IPS-18c (cell line): ENCODE data around the gene DPYSL4.
"Not testable (repeated sequence)": the region's sequence is repeated elsewhere in the genome, so short reads cannot be mapped to it uniquely, and the experiment has no call there.

Experiments
- H3K4me3 ChIP-seq: 2 replicates; pipeline ENCODE4 v1.7.0; 2013; ENCODE audit warnings: low read depth, mild to moderate bottlenecking, low read length, moderate library complexity; ENCODE audit not compliant: insufficient read depth
- H3K9me3 ChIP-seq: one replicate; pipeline ENCODE4 v1.6.1; 2013; ENCODE audit warnings: mild to moderate bottlenecking, low read length, moderate library complexity; ENCODE audit not compliant: control insufficient read depth, insufficient read depth

The DPYSL4 gene

DNA sequence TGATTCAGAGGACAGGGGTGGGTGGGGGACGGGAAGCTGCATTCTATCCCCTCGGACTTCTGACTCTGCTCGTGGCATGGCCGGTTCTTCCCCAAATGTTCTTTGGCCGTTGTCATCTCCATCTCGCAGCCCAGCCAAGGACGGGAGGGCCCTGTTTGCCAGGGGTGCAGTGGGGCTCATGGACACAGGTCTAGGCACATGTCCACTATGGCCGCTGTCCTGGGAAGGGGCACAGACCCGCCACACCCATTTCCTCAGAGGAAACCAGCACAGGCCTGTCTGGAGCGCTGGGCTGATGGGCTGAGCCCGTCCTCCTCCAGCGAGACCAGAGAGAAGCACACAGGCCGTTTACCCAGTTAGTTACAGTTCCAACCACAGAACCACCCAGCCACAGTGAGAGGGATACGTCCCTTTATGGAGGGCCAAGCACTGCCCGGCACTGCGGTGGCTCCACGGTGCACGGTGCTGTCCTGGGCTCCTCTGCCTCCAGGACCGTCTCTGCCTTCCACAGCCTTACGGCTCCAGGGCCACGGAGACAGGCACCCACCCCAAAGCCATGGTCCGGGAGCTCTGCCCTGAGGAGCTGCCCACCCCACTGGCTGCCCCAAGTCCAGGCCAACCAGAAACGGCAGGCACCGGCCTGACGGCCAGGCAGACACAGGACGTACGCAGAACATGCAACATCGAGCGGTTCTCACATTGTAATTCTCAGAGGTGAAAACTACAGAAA lies 20.2 kb downstream of the DPYSL4 start:
- Histone ChIP-seq H3K9me3 (peaks cover 5% of the 10 kb centered on the region), H3K4me3 (no peak overlapping the region)

DNA sequence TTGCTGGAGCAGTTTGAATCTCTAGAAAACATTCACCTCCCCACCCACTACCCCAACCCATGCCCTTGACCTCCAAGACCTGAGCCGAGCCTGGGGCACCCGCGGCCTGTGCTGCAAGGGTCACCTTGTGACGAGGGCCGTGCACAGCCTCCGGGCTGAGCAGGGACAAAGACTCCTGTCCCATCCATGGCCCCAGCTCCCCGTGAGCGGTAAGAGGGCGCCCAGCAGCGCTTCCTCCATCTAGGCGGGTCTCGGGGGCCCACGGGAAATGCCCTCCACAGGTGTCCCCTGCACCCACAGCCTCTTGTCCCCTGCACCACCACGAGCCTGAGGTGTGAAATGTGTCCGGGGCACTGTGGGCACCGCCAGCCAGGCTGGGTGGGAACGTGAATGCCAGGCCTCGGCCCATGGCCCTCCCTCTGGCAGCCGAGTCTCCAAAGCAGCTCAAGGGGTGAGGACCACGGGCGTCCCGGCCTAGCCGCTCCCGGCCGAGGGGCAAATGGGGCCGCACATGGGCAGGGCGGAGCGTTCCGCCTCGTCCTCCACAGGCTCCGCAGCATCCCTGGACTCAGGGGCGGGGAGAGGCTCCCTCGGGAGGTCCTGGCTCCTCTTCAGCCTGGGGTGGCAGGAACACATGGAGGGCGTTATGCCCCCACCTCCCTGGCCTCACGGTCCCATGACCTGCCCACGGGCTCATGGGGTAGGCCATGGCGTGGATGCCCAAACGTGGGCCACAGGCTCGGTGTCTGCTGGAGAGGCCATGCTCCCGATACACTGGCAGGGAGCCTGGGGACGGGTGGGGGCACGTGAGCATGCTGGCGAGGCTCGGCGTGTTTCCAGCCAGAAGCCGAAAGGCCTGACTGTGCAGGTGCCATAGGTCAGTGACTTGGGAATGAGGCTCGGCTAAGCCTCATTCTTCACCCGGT lies 21.1 kb downstream of the DPYSL4 start:
- Histone ChIP-seq H3K4me3 (no peak overlapping the region), H3K9me3 (peaks cover 5% of the 10 kb centered on the region)

- no peak overlapping the region for H3K4me3 ChIP-seq
Measured at GRCh38 chr10:132208462-132209050, 21.8 kb downstream of the DPYSL4 start.

GRCh38 chr10:132209130-132209529 lies 22.4 kb downstream of the DPYSL4 start:
- peaks cover 5% of the 10 kb centered on the region for H3K9me3 ChIP-seq
- H3K4me3 ChIP-seq: no peak overlapping the region

More at GRCh38 chr10:132208462-132209050, 21.8 kb downstream of the DPYSL4 start:
- peaks cover 5% of the 10 kb centered on the region for H3K9me3 ChIP-seq

- Histone ChIP-seq H3K9me3 (peaks cover 5% of the 10 kb centered on the region), H3K4me3 (no peak overlapping the region)
Measured at GRCh38 chr10:132209978-132210530, 23.3 kb downstream of the DPYSL4 start.

DNA sequence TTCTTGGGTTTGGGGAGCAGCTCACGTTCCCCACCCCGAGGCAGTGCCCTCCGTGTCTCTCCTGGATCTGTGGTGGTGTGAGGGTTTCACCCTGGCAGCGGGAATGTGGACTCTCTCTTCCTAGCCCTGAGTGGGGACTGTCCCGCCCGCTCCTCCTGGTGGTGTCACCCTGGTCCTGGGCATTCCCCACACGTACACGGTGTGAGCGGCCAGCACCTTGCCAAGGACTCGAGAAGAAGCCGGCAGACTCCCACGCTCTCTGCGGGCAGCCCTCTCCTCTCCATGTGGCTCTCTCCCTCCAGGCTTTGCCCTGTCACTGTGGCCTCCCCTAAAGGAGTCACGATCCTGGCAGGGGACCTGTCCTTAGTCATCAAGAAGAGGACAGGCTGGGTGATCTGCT lies 24.0 kb downstream of the DPYSL4 start:
- Histone ChIP-seq H3K4me3 (no peak overlapping the region), H3K9me3 (peaks cover 5% of the 10 kb centered on the region)

GRCh38 chr10:132211246-132211645 lies 24.5 kb downstream of the DPYSL4 start:
- Histone ChIP-seq H3K9me3 (peaks cover 9% of the 10 kb centered on the region), H3K4me3 (no peak overlapping the region)

- H3K4me3 ChIP-seq: no peak overlapping the region
- peaks cover 16% of the 10 kb centered on the region for H3K9me3 ChIP-seq
Measured at GRCh38 chr10:132212816-132213215, 26.1 kb downstream of the DPYSL4 start.

- peaks cover 15% of the 10 kb centered on the region for H3K9me3 ChIP-seq
Measured at GRCh38 chr10:132213917-132214316, 27.2 kb downstream of the DPYSL4 start.

GRCh38 chr10:132216441-132216840 lies 29.7 kb downstream of the DPYSL4 start:
- H3K4me3 ChIP-seq: not testable (repeated sequence)
- peaks cover 11% of the 10 kb centered on the region for H3K9me3 ChIP-seq

More at GRCh38 chr10:132213917-132214316, 27.2 kb downstream of the DPYSL4 start:
- H3K4me3 ChIP-seq: no peak overlapping the region

GRCh38 chr10:132219486-132219885 lies 32.7 kb downstream of the DPYSL4 start:
- peaks cover 11% of the 10 kb centered on the region for H3K9me3 ChIP-seq
- no peak overlapping the region for H3K4me3 ChIP-seq

DNA sequence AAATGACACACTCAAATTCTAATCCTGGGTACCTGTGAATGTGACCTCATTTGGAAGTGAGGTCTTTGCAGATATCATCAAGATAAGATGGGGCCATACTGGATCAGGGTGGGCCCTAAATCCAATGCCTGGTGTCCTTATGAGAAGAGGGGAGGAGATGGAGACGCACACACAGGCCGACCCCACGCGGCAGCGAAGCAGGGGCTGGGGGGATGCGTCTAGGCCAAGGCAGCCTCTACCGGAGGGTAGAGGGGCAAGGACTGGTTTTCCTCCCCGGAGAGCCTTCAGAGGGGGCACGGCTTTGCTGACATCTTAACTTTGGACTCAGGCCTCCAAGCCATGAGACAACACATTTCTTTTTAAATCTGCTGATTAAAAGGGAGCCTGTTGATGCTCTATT lies 33.3 kb downstream of the DPYSL4 start:
- peaks cover 11% of the 10 kb centered on the region for H3K9me3 ChIP-seq
- no peak overlapping the region for H3K4me3 ChIP-seq

DNA sequence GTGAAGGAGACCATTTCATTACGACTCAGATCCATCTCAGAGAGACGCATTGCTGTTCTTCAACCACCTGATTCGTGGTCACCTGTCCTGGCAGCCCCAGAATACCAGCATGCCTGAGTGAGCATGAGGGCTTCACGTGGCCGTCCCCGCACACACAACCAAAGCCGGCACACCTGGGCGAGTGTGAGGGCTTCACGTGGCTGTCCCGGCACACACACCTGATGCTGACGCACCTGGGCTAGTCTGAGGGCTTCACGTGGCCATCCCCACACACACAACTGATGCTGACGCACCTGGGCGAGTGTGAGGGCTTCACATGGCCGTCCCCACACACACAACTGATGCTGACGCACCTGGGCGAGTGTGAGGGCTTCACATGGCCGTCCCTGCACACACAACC lies 34.2 kb downstream of the DPYSL4 start:
- H3K4me3 ChIP-seq: not testable (repeated sequence)

GRCh38 chr10:132222726-132223125 lies 36.0 kb downstream of the DPYSL4 start:
- Histone ChIP-seq H3K4me3 (no peak overlapping the region), H3K9me3 (no peaks in the 10 kb centered on the region)

More for the DNA sequence above, 34.2 kb downstream of the DPYSL4 start:
- not testable (repeated sequence) for H3K9me3 ChIP-seq

- Histone ChIP-seq H3K4me3 (no peak overlapping the region), H3K9me3 (no peaks in the 10 kb centered on the region)
Measured at GRCh38 chr10:132223156-132223590, 36.4 kb downstream of the DPYSL4 start.

GRCh38 chr10:132223611-132224342 lies 37.0 kb downstream of the DPYSL4 start:
- H3K4me3 ChIP-seq: no peak overlapping the region
- H3K9me3 ChIP-seq: no peaks in the 10 kb centered on the region
